Measurements from ENCODE around the gene RABL3. TPM values are rescaled to one million over a fixed set of nuclear protein-coding genes. Genes with fewer than 3 reads are reported as not detected.

RABL3 gene
- total RNA-seq, 4 donors from 2014 or later, result 19.8 to 31.8 (median 26.6) TPM

DNA sequence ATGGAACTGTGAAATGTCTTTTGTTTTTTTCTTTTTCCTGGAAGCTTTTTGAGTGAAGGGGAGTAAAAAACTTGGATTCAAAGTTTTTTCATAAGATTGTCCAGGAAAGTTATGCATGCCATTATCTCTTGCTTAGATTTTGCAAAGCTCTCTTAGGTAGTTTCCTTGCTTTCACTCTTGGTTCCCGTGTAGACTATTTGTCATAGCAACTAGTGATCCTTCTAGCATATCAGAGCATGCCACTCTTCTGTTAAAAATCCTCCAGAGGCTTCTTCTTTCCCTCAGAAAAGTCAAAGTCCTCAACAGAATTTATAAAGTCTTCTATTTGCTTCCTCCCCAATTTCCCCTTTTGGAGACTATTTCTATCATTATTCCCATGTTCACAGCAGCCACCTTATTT lies 21.3 kb upstream of the RABL3 start:
- TF ChIP-seq, protein P1, sequence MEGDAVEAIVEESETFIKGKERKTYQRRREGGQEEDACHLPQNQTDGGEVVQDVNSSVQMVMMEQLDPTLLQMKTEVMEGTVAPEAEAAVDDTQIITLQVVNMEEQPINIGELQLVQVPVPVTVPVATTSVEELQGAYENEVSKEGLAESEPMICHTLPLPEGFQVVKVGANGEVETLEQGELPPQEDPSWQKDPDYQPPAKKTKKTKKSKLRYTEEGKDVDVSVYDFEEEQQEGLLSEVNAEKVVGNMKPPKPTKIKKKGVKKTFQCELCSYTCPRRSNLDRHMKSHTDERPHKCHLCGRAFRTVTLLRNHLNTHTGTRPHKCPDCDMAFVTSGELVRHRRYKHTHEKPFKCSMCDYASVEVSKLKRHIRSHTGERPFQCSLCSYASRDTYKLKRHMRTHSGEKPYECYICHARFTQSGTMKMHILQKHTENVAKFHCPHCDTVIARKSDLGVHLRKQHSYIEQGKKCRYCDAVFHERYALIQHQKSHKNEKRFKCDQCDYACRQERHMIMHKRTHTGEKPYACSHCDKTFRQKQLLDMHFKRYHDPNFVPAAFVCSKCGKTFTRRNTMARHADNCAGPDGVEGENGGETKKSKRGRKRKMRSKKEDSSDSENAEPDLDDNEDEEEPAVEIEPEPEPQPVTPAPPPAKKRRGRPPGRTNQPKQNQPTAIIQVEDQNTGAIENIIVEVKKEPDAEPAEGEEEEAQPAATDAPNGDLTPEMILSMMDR (IDR thresholded peaks at IDR 0.05; ENCODE audit: low read depth), result no peak

DNA sequence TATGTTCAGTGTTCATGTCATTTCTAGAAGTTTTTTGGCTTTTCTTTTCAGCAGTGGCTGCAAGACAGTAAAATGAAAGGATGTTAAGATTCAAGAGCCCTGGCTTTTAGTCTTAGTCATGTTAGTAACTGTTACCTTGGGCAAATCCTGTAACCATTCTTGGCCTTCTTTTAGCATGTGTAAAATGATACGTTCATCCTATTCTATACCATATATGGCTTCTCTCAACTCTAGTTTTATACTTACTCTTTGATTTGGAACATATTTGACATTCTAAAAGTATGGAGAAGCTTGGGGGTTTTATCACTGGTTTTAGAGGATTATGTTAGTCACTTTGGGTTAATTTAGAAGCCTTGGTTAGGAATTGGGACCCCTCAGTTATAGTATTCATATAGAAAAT lies 20.3 kb upstream of the RABL3 start:
- TF ChIP-seq, protein P1 (IDR thresholded peaks at IDR 0.05; ENCODE audit: low read depth), result no peak

DNA sequence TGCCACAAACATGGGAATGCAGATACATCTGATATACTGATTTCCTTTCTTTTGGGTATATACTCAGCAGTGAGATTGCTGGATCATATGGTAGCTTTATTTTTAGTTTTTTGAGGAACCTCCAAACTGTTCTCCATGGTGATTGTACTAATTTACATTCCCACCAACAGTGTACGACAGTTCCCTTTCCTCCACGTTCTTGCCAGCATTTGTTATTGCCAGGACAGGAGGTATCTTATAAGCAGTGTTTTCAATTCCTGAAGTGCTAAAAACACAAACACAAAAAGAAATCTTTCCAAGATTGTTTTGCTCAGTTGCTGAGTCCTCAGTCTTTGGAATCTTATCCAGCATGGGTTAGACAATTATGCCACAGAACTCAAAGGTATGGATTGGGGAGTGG lies 13.7 kb upstream of the RABL3 start:
- TF ChIP-seq, protein P1 (IDR thresholded peaks at IDR 0.05; ENCODE audit: low read depth), result no peak

DNA sequence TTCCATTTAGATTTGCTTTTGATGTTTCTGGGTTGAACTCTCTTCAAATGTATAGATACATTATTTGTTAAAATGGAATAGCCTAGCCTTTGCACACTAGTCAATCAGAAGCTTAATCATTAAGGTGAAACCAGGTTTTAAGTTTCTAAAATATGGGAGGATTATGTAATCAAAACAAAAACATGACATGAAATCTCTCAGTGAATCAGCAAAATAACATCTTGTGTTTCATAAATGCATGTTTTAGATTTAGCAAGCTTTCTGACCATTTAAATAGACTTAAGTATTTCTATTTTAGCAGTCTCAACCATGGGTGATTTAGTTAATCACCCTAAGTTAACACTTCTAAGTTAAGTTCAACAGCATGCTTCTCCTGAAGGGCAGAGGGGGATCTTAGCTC lies 11.5 kb upstream of the RABL3 start:
- TF ChIP-seq, protein P1 (IDR thresholded peaks at IDR 0.05; ENCODE audit: low read depth), result no peak

DNA sequence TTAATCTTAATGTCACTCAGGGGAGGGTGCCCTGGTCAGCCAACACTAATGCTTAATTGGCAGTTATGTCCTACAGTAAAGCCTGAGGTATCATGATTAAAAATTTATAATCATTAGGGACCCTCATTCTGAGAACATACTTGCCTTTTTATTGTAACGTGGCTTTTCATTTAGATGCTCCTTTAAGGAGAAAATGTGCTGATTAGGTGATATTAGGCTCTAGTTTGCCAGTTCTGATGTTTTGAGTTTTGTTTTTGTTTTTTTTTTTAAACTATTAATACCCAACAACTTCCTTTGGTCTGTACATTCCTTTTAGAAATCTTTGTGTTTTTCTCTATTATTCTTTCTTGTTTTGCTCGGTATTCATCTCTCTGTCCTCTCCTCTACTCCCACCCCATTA lies 10.5 kb upstream of the RABL3 start:
- TF ChIP-seq, protein P1 (IDR thresholded peaks at IDR 0.05; ENCODE audit: low read depth), result no peak

DNA sequence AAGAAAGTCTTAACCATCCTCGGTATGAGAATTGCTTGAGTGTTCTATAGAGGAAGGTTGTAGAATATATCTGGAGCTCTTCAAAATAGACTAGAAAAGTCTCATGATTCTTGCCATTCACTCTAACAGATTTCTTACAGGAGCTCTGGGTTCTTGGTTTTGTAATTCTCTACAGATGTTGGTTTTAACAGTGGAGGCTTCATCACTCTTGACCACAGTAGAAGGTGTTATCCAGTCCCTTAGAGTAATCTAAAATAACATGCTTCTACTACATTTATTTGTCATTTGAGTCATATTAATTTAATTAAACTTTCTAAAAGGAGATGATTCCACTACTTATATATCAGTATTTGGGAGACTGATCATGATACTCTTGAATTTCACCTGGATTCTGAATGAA lies 9.9 kb upstream of the RABL3 start:
- TF ChIP-seq, protein P1 (IDR thresholded peaks at IDR 0.05; ENCODE audit: low read depth), result no peak

DNA sequence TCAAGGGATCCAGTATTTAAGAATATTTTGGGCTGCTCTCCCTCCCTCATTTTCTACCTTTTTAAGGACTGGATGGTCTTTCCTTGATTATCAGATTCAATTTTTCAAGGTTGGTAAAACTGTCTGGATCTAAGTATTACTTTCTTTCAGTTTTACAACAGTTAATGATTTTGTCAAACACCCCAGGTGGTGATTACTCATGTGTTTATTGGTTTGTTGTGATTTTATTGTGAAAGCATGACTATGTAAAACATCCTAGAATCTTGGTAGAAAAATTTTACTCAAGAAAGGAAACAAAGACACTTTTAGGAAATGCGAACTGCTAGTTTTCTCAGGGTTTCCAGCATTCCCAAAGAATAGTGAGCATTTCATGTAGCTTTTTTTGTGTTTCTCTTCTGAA lies 7.5 kb upstream of the RABL3 start:
- TF ChIP-seq, protein P1 (IDR thresholded peaks at IDR 0.05; ENCODE audit: low read depth), result no peak
